PC-3 (cell line): ENCODE data around the gene MS4A1. TPM values are rescaled to one million over a fixed set of nuclear protein-coding genes. Genes with fewer than 3 reads are reported as not detected.

Experiments
- ATAC-seq: fragments of 200-7000 bp; cut with Tn5 transposase; 2 replicates; pipeline ENCODE4 v1.9.1; 2020; ENCODE audit warnings: mild to moderate bottlenecking, moderate library complexity
- BruUV-seq: library from RNA; stranded (reverse); fragments of 400-500 nt; replicated peaks from 2 replicates; lab custom pipeline; 2021; lab: Mats Ljungman, UMichigan
- CTCF ChIA-PET: fragments of 300-600 bp; sonication (Branson Sonifier 250); formaldehyde crosslinking; loops from one replicate; lab custom pipeline; 2022; ENCODE audit warnings: antibody characterized with exemption; lab: Charles Lee
- POLR2A ChIA-PET: fragments of 300-600 bp; sonication (Branson Sonifier 250); formaldehyde crosslinking; loops from one replicate; lab custom pipeline; 2022; ENCODE audit warnings: antibody characterized with exemption; ENCODE audit not compliant: unreplicated experiment; lab: Charles Lee
- DNase-seq: peaks from one replicate; pipeline ENCODE4 v3.0.0-alpha.2; 2015
- H2AFZ ChIP-seq: fragments of 300-600 bp; sonication (generic); 2 replicates; pipeline ENCODE4 v1.6.0; 2016; ENCODE audit warnings: antibody characterized with exemption, low read length
- H3F3A ChIP-seq: fragments of 300-600 bp; sonication (generic); one replicate; pipeline ENCODE4 v1.6.0; 2017; ENCODE audit warnings: antibody characterized with exemption, low read length, control low read depth, mild to moderate bottlenecking; ENCODE audit not compliant: unreplicated experiment
- H3K27ac ChIP-seq: fragments of 300-600 bp; sonication (generic); 2 replicates; pipeline ENCODE4 v1.5.1; 2016; ENCODE audit warnings: mild to moderate bottlenecking, low read length
- H3K27me3 ChIP-seq: fragments of 300-600 bp; sonication (generic); 2 replicates; pipeline ENCODE4 v1.6.1; 2016; ENCODE audit warnings: low read length, mixed read lengths
- H3K36me3 ChIP-seq: fragments of 300-600 bp; sonication (generic); 2 replicates; pipeline ENCODE4 v1.6.1; 2016; ENCODE audit warnings: low read depth, mixed run types, low read length, mixed read lengths
- H3K4me1 ChIP-seq: fragments of 300-600 bp; sonication (generic); 2 replicates; pipeline ENCODE4 v1.5.1; 2016; ENCODE audit warnings: low read length; ENCODE audit not compliant: insufficient read depth
- H3K4me2 ChIP-seq: fragments of 300-600 bp; sonication (generic); 2 replicates; pipeline ENCODE4 v1.6.0; 2016; ENCODE audit warnings: low read length
- H3K4me3 ChIP-seq: fragments of 300-600 bp; sonication (generic); 2 replicates; pipeline ENCODE4 v1.5.1; 2016; ENCODE audit warnings: mild to moderate bottlenecking, low read length, mixed read lengths
- H3K79me2 ChIP-seq: fragments of 300-600 bp; sonication (generic); 2 replicates; pipeline ENCODE4 v1.6.1; 2017; ENCODE audit warnings: low read length, mixed read lengths
- H3K9ac ChIP-seq: fragments of 300-600 bp; sonication (generic); 2 replicates; pipeline ENCODE4 v1.6.0; 2016; ENCODE audit warnings: mild to moderate bottlenecking, low read length
- H3K9me2 ChIP-seq: fragments of 300-600 bp; sonication (generic); replicated peaks from 2 replicates; pipeline ENCODE4 v1.6.1; 2016; ENCODE audit warnings: mixed run types, low read length, mixed read lengths
- H3K9me3 ChIP-seq: fragments of 300-600 bp; sonication (generic); 2 replicates; pipeline ENCODE4 v1.6.1; 2016; ENCODE audit warnings: low read length, mixed read lengths
- H4K20me1 ChIP-seq: fragments of 300-600 bp; sonication (generic); 2 replicates; pipeline ENCODE4 v1.6.1; 2016; ENCODE audit warnings: low read length, mixed read lengths
- EZH2 ChIP-seq: fragments of 300-600 bp; sonication (generic); IDR thresholded peaks from one replicate; pipeline ENCODE4 v1.6.1; 2017; ENCODE audit warnings: antibody characterized with exemption, mild to moderate bottlenecking, low read length; ENCODE audit not compliant: unreplicated experiment
- EZH2phosphoT487 ChIP-seq: fragments of 300-600 bp; sonication (generic); IDR thresholded peaks from 2 replicates; pipeline ENCODE4 v1.6.1; 2018; ENCODE audit warnings: mild to moderate bottlenecking, antibody characterized with exemption, low read length, borderline replicate concordance
- intact Hi-C: fragments of 100-400 bp; cut with micrococcal nuclease; formaldehyde crosslinking; loops from 2 replicates; pipeline ENCODE4 v1.9.0; 2023
- total RNA-seq: library from RNA; depleted of rRNA; stranded (reverse); fragments of >200 nt; gene quantifications from 2 replicates; pipeline ENCODE4 v1.2.3, GENCODE V29; 2014; rRNA removed
- TF ChIP-seq, protein P1 (sequence below): fragments of 300-600 bp; sonication (generic); conservative IDR thresholded peaks from 2 replicates; pipeline ENCODE4 v1.5.1; 2017; ENCODE audit warnings: antibody characterized with exemption, low read depth, mild to moderate bottlenecking, low read length

MS4A1 gene
- total RNA-seq, 1 experiment from 2014 or later: not detected

DNA sequence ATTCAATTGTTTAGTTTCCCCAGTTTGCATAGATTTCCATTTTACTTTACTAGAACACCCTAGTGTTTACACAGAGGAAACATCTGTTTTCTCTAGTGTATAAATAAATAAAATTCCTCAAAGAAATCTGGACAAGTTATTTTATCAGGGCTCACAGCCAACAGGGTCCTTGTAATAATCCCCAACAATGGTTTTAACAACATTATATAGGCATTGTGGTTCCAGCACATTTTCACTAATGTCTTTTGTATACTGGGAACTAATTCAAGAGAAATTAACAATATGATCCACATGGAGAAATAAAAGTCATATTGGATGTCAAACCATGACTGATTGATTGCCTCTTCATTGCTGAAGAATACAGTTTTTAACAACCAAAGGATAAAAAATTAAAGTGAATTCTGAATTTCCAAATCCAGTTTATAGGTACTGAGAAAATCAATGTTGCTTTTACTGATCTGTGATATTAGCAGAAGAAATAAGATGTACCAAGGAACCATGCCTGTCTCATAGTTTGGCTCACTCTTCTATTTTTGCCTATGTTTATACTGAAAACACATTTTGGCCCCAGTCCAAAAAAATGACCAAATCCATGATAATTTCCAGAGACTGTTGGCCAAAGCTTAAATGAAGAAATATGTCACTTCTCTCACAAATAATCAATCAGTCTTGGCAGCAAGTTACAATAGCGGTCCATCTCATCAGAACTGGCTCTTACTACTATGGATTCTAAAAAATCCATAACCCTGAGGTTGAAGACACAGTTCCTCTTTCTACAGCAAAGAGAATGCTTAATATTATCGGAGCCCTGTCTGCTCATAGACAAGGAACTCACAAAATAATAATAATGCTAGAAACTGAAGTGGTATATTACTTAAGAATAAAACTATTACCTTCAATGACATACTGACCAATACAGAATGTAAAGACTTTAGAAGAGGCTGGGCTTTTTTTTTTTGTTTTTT, 58.1 kb downstream of the MS4A1 start:
- Histone ChIP-seq H3K27me3 (peaks cover 70% of the 10 kb centered on the region), H3K4me2 (no peak overlapping the region), H3K79me2 (no peaks in the 10 kb centered on the region), H2AFZ (no peak overlapping the region), H3K4me3 (no peak overlapping the region), H3K9me2 (no peaks in the 10 kb centered on the region), H3K27ac (no peak overlapping the region), H3K9ac (no peak overlapping the region), H4K20me1 (no peaks in the 10 kb centered on the region), H3K36me3 (no peaks in the 10 kb centered on the region), H3K9me3 (0 out of 2 replicates have a peak, but pooled peaks cover 4% of the 10 kb centered on the region), H3F3A (no peaks in the 10 kb centered on the region), H3K4me1 (no peaks in the 10 kb centered on the region)
- CTCF ChIA-PET: no interaction called here
- no peak for ATAC-seq
- TF ChIP-seq EZH2: no peak
- TF ChIP-seq EZH2phosphoT487: no peak
- TF ChIP-seq, protein P1, sequence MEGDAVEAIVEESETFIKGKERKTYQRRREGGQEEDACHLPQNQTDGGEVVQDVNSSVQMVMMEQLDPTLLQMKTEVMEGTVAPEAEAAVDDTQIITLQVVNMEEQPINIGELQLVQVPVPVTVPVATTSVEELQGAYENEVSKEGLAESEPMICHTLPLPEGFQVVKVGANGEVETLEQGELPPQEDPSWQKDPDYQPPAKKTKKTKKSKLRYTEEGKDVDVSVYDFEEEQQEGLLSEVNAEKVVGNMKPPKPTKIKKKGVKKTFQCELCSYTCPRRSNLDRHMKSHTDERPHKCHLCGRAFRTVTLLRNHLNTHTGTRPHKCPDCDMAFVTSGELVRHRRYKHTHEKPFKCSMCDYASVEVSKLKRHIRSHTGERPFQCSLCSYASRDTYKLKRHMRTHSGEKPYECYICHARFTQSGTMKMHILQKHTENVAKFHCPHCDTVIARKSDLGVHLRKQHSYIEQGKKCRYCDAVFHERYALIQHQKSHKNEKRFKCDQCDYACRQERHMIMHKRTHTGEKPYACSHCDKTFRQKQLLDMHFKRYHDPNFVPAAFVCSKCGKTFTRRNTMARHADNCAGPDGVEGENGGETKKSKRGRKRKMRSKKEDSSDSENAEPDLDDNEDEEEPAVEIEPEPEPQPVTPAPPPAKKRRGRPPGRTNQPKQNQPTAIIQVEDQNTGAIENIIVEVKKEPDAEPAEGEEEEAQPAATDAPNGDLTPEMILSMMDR: no peak
- intact Hi-C loops: no loop called here
- no TSS peak for BruUV-seq
- DNase-seq: no peak
- POLR2A ChIA-PET: no interaction called here

DNA sequence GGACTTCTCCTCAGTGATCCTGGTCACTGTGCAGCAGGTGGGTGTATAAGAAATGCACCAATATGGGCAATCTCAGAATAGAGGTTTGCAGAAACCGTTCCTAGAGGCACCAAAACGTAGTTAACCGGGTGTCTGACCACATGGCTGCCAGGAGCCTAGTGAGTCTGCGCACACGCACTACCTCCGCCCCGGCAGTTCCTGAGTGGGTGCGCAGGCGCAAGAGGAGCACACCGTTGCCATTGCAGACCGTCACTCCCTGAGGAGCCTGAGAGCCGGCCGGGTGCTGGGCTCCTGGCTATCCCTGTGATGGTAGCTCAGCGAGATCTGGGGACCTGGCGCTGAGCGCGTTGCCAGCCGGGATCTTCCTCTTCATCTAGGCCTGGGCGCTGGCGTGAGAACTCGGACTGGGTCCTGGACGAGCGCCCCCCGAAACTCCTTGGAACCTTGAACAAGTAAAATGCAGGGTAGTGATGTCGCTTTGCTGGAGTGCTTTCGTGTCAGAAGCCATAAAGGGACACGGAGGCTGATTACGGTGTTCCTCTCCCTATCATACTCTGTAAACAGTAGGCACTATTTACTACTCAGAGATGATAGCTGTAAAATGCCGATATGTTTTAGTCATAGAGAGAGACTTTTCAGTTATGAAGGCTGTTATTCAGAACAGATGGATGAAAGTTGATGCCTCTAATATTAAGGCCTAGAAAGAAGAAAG, 59.7 kb downstream of the MS4A1 start, which contains the start of gene MS4A13:
Gene MS4A13, plus strand, starts transcription at position 249 of the 712 bp plus-strand sequence. CDS start 2,692 bp downstream, outside the sequence.
- H3K27ac ChIP-seq: no peak within 1 kb of the TSS
- DNase-seq: no peak
- H4K20me1 ChIP-seq: no peaks in the 10 kb centered on the region
- POLR2A ChIA-PET: no interaction called here
- no peak within 1 kb of the TSS for H2AFZ ChIP-seq
- TF ChIP-seq, protein P1: no peak
- no peak for TF ChIP-seq EZH2
- no peak for TF ChIP-seq EZH2phosphoT487
- H3K36me3 ChIP-seq: no peaks in the 10 kb centered on the region
- no peaks in the 10 kb centered on the region for H3K4me1 ChIP-seq
- no TSS peak for BruUV-seq
- H3K9me3 ChIP-seq: no peaks in the 10 kb centered on the region
- intact Hi-C loops: no loop called here
- ATAC-seq: no peak
- H3K79me2 ChIP-seq: no peaks in the 10 kb centered on the region
- peaks cover 65% of the 10 kb centered on the region for H3K27me3 ChIP-seq
- no peak within 1 kb of the TSS for H3K9ac ChIP-seq
- H3K4me3 ChIP-seq: no peak within 1 kb of the TSS
- H3K9me2 ChIP-seq: no peaks in the 10 kb centered on the region
- no peaks in the 10 kb centered on the region for H3F3A ChIP-seq
- CTCF ChIA-PET: no interaction called here
- H3K4me2 ChIP-seq: no peak within 1 kb of the TSS

Other genes with a start within 250 kb of the MS4A1 start
- gene MS4A4E, start 212.7 kb upstream of the MS4A1 start, total RNA-seq: not detected in 2 replicates
- not detected in 2 replicates for gene MS4A4A, start 175.2 kb upstream of the MS4A1 start, total RNA-seq
- not detected in 2 replicates for gene MS4A6E, start 128.6 kb upstream of the MS4A1 start, total RNA-seq
- gene MS4A7, start 77.3 kb upstream of the MS4A1 start, total RNA-seq: 2.1 and 3.6 TPM in 2 replicates
- 0.07 and 0.29 TPM in 2 replicates for gene MS4A14, start 59.4 kb upstream of the MS4A1 start, total RNA-seq
- gene MS4A5, start 26.3 kb upstream of the MS4A1 start, total RNA-seq: not detected in 2 replicates
- gene MS4A12, start 36.9 kb downstream of the MS4A1 start, total RNA-seq: not detected in 2 replicates
- not detected in 2 replicates for gene MS4A13, start 59.5 kb downstream of the MS4A1 start, total RNA-seq
- gene MS4A8, start 243.8 kb downstream of the MS4A1 start, total RNA-seq: not detected in 2 replicates